ENCODE data around the gene CHRNE. TPM values are rescaled to one million over a fixed set of nuclear protein-coding genes. Genes with fewer than 3 reads are reported as not detected.
"Not testable (repeated sequence)": the region's sequence is repeated elsewhere in the genome, so short reads cannot be mapped to it uniquely, and the experiment has no call there.

CHRNE gene
- polyA plus RNA-seq, 2 of the 4 experiments (the other 2 are of a cell fraction), result 0.10 to 0.13 TPM

- TF ChIP-seq USF2 (IDR thresholded peaks at IDR 0.05), result no peak
Measured at GRCh38 chr17:4921320-4921719, 18.4 kb upstream of the CHRNE start (continued).

DNA sequence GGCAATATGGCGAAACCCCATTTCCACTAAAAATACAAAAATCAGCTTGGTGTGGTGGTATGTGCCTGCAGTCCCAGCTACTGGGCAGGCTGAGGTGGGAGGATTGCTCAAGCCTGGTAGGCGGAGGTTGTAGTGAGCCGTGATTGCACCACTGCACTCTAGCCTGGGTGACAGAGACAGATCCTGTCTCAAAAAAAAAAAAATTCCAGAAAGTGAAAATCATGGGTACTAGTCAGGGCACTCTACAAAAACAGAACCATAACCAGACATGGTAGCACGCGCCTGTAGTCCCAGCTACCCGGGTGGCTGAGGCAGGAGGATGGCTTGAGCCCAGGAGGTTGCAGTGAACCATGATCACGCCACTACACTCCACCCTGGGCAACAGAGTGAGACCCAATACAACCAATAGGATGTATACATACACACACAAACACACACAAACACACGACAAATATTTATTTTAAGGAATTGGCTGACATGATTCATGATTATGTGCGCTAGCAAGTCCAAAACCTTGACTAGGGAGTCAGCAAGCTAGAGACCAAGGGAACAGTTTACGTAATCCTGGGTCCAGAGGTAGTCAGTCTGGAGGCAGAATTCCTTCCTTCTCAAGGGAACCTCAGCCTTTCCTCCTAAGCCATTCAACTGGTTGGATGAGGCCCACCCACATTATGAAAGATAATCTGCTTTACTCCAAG lies 17.6 kb upstream of the CHRNE start:
- ATAC-seq (peak; percentile 40 to 54; a peak in 4 of 6 replicates), DNase-seq (ENCODE audit: low read depth in 1 of 2, low spot score in 1 of 2) (no peak), FAIRE-seq (no peak)
- H3K4me1 ChIP-seq, result 0 out of 3 replicates have a peak, but pooled peaks cover 4% of the 10 kb centered on the region
- CTCF ChIA-PET, result interaction anchor here (0.6 to 3.7 kb wide), 9 partner anchors 9 to 354 kb away, joined by 3 to 37 read pairs (median 4); partner anchors contain the start of genes CAMTA2 and CHRNE
- POLR2A ChIA-PET, result interaction anchor here (1.1 to 2.1 kb wide), 2 partner anchors 8 to 19 kb away, joined by 4 to 9 read pairs; partner anchors contain the start of genes RNF167 and SLC25A11
- 74% methylated on average over 10 of the region's 10 CpGs for WGBS (ENCODE audit: missing lambda C conversion rate)
- H3K9me3 ChIP-seq, result no peaks in the 10 kb centered on the region
- TF ChIP-seq ESRRA (IDR thresholded peaks at IDR 0.05; ENCODE audit: borderline replicate concordance, low read length) (no peak), ZSCAN20 (CRISPR knock-in tag; IDR thresholded peaks at IDR 0.05) (no peak), MAZ (IDR thresholded peaks at IDR 0.05; ENCODE audit: borderline replicate concordance, low read depth, low read length) (no peak)
- no peak overlapping the region for H3K4me2 ChIP-seq
- H3K4me3 ChIP-seq, result no peak overlapping the region
- no peak overlapping the region for H3K27ac ChIP-seq

DNA sequence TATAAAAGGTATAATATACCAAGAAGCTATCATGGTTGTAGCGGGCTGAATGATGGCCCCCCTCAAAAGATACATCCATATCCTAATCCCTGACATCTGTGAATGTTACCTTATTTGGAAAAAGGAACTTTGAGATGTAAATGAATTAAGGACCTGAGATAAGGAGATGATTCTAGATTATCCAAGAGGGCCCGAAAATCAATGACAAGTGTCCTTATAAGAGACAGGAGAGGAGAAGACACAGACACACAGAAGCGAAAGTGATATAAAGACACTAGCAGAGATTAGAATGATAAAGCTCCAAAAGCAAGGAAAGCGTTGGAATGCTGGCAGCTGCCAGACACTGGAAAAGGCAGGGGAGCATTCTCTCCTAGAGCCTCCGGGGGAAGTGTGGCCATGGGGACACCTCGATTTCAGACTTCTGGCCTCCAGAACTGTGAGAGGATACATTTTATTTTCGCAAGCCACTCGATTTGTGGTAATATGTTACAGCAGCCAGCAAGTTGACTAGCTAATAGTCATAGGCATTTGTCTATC lies 16.7 kb upstream of the CHRNE start:
- POLR2A ChIA-PET, result interaction anchor here (2.1 kb wide), 1 partner anchor 20 kb away, joined by 9 read pairs; the partner anchor contains the start of genes RNF167 and SLC25A11
- CTCF ChIA-PET, result interaction anchor here (0.7 to 3.7 kb wide), 10 partner anchors 10 to 353 kb away, joined by 3 to 37 read pairs (median 4); partner anchors contain the start of genes CAMTA2, CHRNE, RNF167 and SLC25A11
- peak; percentile 45 to 73; a peak in 5 of 6 replicates for ATAC-seq
- no peaks in the 10 kb centered on the region for H3K9me3 ChIP-seq
- no peak for DNase-seq (ENCODE audit: low read depth in 1 of 2, low spot score in 1 of 2)
- 83% methylated on average over 8 of the region's 8 CpGs for WGBS (ENCODE audit: missing lambda C conversion rate)
- no peak overlapping the region for H3K4me2 ChIP-seq
- no peak overlapping the region for H3K27ac ChIP-seq
- H3K4me1 ChIP-seq, result 0 out of 3 replicates have a peak, but pooled peaks cover 4% of the 10 kb centered on the region
- no peak for TF ChIP-seq FOSB (CRISPR knock-in tag; IDR thresholded peaks at IDR 0.05)
- TF ChIP-seq SREBF2 (IDR thresholded peaks at IDR 0.05), result no peak
- TF ChIP-seq HMGXB4 (CRISPR knock-in tag; IDR thresholded peaks at IDR 0.05; ENCODE audit: borderline replicate concordance), result no peak
- TF ChIP-seq HOXB5 (CRISPR knock-in tag; IDR thresholded peaks at IDR 0.05), result no peak
- no peak overlapping the region for H3K4me3 ChIP-seq
- FAIRE-seq, result peak; percentile 7

DNA sequence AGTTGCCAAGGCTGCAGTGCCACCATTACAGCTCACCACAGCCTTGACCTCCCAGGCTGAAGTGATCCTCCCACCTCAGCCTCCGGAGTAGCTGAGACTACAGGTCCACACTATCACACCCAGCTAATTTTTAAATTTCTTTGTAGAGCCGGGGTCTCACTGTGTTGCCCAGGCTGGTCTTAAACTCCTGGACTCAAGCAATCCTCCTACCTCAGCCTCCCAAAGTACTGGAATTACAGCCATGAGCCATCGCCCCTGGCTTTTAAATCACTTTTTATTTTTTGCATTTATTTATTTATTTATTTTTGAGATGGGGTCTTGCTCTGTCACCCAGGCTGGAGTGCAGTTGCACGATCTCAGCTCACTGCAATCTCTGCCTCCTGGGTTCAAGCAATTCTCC lies 11.7 kb upstream of the CHRNE start:
- CTCF ChIA-PET, result interaction anchor here (0.7 to 4.0 kb wide), 6 partner anchors 9 to 205 kb away, joined by 3 to 21 read pairs (median 4); partner anchors contain the start of genes ARRB2 and CHRNE
- POLR2A ChIA-PET, result not testable (repeated sequence)

DNA sequence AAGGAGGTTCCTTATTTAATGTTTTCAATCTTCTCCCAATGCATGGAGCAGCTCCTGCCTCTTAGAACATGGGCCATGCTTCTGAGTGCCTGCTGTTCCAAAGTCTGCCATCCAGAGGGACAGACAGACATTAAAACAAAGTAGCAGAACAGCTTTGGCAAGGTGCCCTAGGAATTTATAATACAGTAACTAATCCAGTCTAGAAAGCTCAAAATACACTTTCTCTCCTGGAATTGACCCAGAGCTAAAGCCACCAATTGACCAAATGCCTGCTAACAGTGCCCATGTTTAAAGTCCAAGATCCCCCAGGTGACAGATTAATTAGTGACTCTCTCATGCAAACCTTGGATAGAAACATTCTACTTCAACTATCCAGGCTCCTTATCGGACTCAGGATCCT lies 11.1 kb upstream of the CHRNE start:
- H3K4me3 ChIP-seq, result no peak overlapping the region
- no peak overlapping the region for H3K27ac ChIP-seq
- CTCF ChIA-PET, result interaction anchor here (0.6 to 4.0 kb wide), 12 partner anchors 9 to 204 kb away, joined by 3 to 21 read pairs (median 4); partner anchors contain the start of genes ARRB2, CHRNE, RNF167 and SLC25A11
- H3K9me3 ChIP-seq, result no peaks in the 10 kb centered on the region
- peaks cover 9% of the 10 kb centered on the region; the same call in 2 of the 3 replicates for H3K4me1 ChIP-seq
- ATAC-seq (no peak), FAIRE-seq (no peak), DNase-seq (ENCODE audit: low read depth in 1 of 2, low spot score in 1 of 2) (no peak)
- 82% methylated on average over 1 of the region's 1 CpG for WGBS (ENCODE audit: missing lambda C conversion rate)
- POLR2A ChIA-PET, result interaction anchor here (1.0 kb wide), 1 partner anchor 26 kb away, joined by 5 read pairs; the partner anchor contains the start of genes RNF167 and SLC25A11
- no peak overlapping the region for H3K4me2 ChIP-seq
- TF ChIP-seq ZFP36 (IDR thresholded peaks at IDR 0.05; ENCODE audit: borderline replicate concordance, partially characterized antibody), result no peak
- no peak for TF ChIP-seq POLR2A (IDR thresholded peaks at IDR 0.05; ENCODE audit: low read length)
- no peak for TF ChIP-seq HDAC2 (IDR thresholded peaks at IDR 0.05)
- TF ChIP-seq, protein P1, sequence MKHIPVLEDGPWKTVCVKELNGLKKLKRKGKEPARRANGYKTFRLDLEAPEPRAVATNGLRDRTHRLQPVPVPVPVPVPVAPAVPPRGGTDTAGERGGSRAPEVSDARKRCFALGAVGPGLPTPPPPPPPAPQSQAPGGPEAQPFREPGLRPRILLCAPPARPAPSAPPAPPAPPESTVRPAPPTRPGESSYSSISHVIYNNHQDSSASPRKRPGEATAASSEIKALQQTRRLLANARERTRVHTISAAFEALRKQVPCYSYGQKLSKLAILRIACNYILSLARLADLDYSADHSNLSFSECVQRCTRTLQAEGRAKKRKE (CRISPR knock-in tag; IDR thresholded peaks at IDR 0.05; ENCODE audit: low read depth), result no peak
- no peak for TF ChIP-seq ELK1 (IDR thresholded peaks at IDR 0.05; ENCODE audit: low read depth, low read length)
- no peak for TF ChIP-seq PHF8 (IDR thresholded peaks at IDR 0.05; ENCODE audit: borderline replicate concordance, low read depth)
- no peak for TF ChIP-seq E2F6 (IDR thresholded peaks at IDR 0.05; ENCODE audit: borderline replicate concordance, low read depth)
- TF ChIP-seq CEBPB (IDR thresholded peaks at IDR 0.05), result no peak
- TF ChIP-seq RNF2 (IDR thresholded peaks at IDR 0.05; ENCODE audit: borderline replicate concordance, low read depth), result no peak
- TF ChIP-seq TFCP2L1 (CRISPR knock-in tag; IDR thresholded peaks at IDR 0.05), result no peak
- no peak for TF ChIP-seq EHMT2 (IDR thresholded peaks at IDR 0.05; ENCODE audit: low read depth)
- no peak for TF ChIP-seq JUN (IDR thresholded peaks at IDR 0.05)
- TF ChIP-seq TP53 (CRISPR knock-in tag; IDR thresholded peaks at IDR 0.05), result no peak

More for the DNA sequence above, 11.7 kb upstream of the CHRNE start:
- not testable (repeated sequence) for H3K4me1 ChIP-seq; FAIRE-seq; H3K4me2 ChIP-seq; H3K4me3 ChIP-seq; DNase-seq (ENCODE audit: low read depth in 1 of 2, low spot score in 1 of 2); ATAC-seq; H3K27ac ChIP-seq; H3K9me3 ChIP-seq
- WGBS (ENCODE audit: missing lambda C conversion rate), result 87% methylated on average over 4 of the region's 4 CpGs
